NT2/D1 (cell line): ENCODE results near the gene LRRTM2.

Experiments
- SUZ12 ChIP-seq: IDR thresholded peaks from 2 replicates; pipeline ENCODE4 v1.6.1; 2011; ENCODE audit not compliant: insufficient read length, insufficient read depth; ENCODE audit errors: extremely low read depth
- YY1 ChIP-seq: IDR thresholded peaks from 2 replicates; pipeline ENCODE4 v1.6.1; 2011; ENCODE audit not compliant: insufficient read length, insufficient read depth
- ZNF274 ChIP-seq: IDR thresholded peaks from 2 replicates; pipeline ENCODE4 v1.6.1; 2011; ENCODE audit warnings: mild to moderate bottlenecking, low read depth, low read length

DNA sequence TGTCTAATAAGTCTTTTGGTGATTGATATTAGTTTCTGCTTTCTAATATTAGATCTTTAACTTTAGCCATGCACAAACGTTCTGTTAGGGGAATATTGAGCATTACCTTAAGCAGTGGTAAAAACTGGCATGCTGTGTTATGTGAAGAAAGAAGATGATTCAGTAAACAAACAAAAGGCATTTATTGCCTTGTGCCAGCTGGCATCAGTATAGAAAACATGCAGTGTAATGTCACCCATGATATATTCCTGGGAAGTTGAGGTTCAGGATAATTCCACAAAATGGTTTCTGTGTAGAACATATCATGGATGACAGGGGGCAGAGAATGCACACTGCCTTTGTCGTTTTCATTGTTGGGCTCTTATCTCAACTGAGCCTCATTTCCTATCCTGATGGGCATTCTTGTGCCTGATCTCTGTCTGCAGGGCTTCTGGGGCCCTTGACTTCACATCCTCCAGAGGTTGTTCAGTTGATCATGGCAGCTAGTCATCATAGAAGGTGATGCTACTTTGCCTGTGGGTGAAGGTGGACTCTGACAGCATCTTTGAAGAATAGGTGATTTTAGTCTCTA, 24.2 kb downstream of the LRRTM2 start:
- TF ChIP-seq YY1 (no peak), ZNF274 (no peak), SUZ12 (no peak)
